NCI-H2081 treated with DMSO at 0.1 percent for 48 hours (cell line): ENCODE results near the gene GCH1.
"Not testable (repeated sequence)": the region's sequence is repeated elsewhere in the genome, so short reads cannot be mapped to it uniquely, and the experiment has no call there.

Experiments used
- DNase-seq: peaks from one replicate; lab custom pipeline; 2025; lab: John Stamatoyannopoulos, UW

The GCH1 gene

GRCh38 chr14:54908190-54908589, 5.6 kb upstream of the GCH1 start:
- no peak for DNase-seq

GRCh38 chr14:54906075-54906474, 3.4 kb upstream of the GCH1 start:
- DNase-seq, result no peak

- no peak for DNase-seq
Observed at GRCh38 chr14:54902143-54902520, 494 bp downstream of the GCH1 start.

GRCh38 chr14:54901380-54902142, 1.1 kb downstream of the GCH1 start:
- no peak for DNase-seq

DNA sequence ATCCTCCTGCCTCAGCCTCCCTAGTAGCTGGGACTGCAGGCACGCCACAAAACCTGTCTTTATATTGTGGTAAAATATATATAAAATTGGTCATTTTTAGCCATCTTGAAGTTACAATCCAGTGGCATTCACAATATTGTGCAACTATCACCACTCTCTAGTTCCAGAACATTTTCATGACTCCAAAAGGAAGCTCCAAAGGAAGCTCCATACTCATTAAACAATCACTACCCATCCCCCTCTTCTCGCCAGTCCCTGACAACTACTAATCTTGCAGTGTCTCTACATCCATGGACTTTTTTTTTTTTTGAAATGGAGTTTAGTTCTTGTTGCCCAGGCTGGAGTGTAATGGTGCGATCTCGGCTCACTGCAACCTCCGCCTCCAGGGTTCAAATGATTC, 3.1 kb downstream of the GCH1 start:
- DNase-seq, result no peak

DNA sequence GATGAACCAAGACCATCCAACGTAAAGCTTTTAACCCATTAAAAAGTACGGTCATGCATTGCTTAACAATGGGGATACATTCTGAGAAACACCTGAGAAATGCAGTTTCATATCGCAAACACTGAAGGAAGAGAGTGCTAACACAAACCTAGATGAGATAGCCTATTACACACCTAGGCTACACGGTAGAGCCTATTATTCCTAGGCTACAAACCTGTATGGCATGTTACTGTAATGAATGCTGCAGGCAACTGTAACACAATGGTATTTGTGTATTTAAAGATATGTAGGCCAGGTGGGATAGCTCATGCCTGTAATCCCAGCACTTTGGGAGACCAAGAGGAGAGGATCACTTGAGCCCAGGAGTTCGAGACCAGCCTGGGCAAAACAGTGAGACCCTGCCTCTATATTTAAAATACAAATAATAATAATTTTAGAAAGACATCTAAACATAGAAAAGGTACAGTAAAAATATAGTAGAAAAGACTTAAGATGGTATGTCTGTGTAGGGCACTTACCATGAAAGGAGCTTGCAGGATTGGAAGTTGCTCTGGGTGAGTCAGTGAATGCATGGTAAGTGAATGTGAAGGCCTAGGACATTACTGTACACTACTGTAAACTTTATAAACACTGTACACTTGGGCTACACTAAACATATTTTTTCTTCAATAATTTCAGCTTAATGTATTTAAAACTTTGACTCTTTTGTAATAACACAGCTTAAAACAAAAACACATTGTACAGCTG, 4.6 kb downstream of the GCH1 start:
- DNase-seq, result not testable (repeated sequence)

GRCh38 chr14:54895683-54896082, 6.9 kb downstream of the GCH1 start:
- no peak for DNase-seq

DNA sequence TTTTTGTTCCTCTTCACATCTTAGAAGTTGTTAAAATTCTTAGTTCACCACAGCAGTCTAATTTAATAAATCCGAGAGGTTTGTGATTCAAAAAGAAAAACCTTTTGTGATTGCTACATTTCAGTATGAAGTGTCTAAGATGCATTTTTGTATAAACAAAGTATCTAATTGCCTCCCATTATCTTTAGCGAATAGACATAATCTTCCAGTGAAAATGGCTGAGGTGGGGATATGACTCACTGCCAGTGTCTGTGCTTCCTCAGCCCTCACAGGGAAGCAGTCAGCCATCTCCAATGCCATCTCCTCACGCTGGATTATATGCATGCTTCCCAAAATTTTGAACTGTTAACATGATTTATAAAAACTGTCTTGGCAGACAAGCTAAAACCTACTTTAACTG, 7.6 kb downstream of the GCH1 start:
- DNase-seq, result no peak

- DNase-seq, result peak; percentile 29
Observed at GRCh38 chr14:54893151-54893760, 9.4 kb downstream of the GCH1 start.

GRCh38 chr14:54891471-54892245, 11.0 kb downstream of the GCH1 start:
- DNase-seq, result no peak

DNA sequence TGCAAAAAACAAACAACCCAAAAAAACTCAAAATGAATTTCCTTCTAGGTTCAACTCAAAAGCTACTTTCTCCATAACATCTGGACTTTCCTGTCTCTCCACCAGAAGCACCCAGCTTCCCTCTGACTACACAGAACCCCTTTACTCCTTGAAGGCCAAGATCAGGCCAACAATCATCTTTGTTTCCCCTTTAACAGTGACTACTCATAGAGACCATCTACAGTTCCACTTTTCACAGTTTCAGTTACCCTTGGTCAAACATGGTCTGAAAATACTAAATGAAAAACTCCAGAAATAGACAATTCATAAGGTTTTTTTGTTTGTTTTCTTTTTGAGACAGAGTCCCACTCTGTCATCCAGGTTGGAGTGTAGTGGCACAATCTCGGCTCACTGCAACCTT, 11.8 kb downstream of the GCH1 start:
- no peak for DNase-seq

DNA sequence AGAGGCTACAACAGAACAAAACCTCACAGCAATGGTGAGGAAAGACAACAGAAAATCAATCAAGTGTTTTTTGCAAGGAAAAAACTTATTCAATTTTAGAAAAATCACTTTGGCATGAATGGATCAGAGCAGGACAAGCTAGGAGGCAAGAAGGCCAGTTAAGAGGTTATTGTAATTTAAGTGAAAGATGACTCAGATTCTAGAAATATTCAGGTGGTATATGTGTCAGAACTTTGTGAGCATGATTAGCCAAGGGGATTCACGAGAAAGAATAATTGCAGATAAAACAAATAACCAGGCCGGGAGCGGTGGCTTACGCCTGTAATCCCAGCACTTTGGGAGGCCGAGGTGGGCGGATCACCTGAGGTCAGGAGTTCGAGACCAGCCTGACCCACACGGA, 12.7 kb downstream of the GCH1 start:
- no peak for DNase-seq

DNA sequence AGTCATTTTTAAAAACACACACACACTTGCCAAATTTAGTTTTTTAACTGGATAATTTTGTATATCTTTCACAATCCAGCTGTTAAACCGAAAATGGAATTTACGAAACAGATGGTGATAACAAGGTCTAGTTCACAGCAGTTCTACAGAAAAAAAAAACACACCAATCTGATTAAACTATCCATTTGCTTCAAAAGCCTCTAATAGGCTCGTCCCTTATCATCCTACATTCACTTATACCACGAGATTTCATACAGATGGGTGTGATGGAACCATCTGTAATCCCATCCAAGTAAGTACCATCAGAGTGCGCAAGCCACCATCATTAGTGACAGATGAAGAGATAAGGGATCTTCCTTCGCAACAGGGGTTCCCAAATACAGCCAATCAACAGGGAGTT, 20.1 kb downstream of the GCH1 start:
- DNase-seq, result no peak

DNA sequence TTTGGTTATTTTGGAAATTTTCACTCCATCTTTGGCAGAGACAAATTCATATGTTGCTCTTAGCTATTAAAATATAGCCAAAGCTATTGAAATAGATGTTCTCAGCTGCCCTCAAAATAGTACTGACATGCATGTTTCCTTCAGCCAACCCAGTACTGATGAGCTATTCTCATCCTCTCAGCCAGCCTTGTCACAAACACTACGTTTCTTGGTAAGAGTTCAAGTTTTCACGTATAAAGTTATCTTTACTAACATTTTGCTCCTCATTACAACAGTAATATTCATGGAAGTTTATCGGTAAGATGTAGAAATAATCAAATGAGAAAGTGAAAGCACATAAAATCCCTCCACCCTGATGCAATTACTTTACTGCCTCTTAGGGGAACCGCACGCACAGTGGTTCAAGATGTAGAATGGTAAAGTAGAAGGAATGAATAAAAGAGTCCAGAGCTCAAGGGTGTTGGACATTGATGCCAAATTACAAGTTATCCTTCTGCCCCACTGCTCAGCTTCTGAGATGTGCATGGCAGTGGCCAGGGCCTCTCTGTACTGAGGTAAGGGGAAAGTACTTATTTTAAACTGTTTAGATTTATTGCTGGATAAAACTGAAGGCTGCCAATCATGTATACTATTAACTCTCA, 20.7 kb downstream of the GCH1 start:
- no peak for DNase-seq

- no peak for DNase-seq
Observed at GRCh38 chr14:54881235-54881760, 21.3 kb downstream of the GCH1 start.

GRCh38 chr14:54877703-54878021, 25.0 kb downstream of the GCH1 start:
- no peak for DNase-seq

DNA sequence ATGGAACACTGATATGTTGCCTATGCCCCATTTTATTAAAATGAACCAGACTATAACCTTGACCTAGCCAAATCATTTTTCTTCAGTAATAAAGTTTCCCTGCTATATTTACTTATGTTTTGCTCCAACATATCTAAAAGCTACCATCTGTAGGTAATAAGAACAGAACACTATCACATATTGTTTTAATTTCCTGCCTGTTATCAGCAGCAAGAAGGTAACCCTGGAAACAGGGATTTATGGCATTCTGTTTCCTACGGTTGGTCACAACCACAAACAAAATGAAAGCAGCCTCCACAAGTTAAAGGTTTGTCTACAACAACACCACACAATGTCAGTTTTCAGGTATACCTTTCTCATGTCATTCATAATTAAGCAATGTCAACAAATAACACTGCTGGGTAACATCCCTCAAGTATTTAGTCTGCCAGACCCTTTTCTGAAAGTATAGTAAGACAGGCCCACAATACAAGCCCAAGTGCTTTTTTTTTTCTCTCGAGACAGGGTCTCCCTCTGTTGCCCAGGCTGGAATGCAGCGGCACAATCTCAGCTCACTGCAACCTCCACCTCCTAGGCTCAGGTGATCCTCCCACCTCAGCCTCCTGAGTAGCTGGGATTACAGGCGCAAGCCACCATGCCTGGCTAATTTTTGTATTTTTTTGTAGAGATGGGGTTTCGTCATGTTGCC, 25.5 kb downstream of the GCH1 start:
- DNase-seq, result no peak

DNA sequence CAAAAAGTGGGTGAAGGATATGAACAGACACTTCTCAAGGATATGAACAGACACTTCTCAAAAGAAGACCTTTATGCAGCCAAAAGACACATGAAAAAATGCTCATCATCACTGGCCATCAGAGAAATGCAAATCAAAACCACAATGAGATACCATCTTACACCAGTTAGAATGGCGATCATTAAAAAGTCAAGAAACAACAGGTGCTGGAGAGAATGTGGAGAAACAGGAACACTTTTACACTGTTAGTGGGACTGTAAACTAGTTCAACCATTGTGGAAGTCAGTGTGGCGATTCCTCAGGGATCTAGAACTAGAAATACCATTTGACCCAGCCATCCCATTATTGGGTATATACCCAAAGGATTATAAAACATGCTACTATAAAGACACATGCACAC, 27.0 kb downstream of the GCH1 start:
- DNase-seq, result not testable (repeated sequence)

- not testable (repeated sequence) for DNase-seq
Observed at GRCh38 chr14:54870154-54871090, 32.2 kb downstream of the GCH1 start.

DNA sequence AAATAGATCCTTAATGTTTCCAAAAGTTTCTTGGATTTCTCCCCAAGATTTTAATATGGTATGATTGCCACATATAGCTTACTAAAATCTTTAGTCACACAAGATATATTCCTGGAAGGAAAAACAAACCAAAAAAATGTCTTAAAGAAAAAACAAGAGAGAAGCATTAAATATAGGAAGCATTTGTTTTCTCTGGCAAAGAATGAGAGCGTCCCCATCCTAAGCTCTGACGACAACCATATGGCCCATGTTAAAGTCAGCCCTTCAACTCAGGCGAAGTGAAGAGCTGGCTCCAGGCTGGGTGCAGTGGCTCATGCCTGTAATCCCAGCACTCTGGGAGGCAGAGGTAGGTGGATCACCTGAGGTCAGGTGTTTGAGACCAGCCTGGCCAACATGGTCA, 35.6 kb downstream of the GCH1 start:
- no peak for DNase-seq
